Body of pancreas (tissue), 4 donors: ENCODE measurements around the gene GPR108. TPM values are rescaled to one million over a fixed set of nuclear protein-coding genes. Genes with fewer than 3 reads are reported as not detected.

ENCODE experiments used
- ATAC-seq: fragments of 150-250 bp; one replicate; pipeline ENCODE4 v1.9.1; 2016
- DNase-seq, 4 donors: peaks; one replicate each; pipeline ENCODE4 v3.0.0-alpha.2; 2019
- H3K27ac ChIP-seq, 4 donors: fragments of 200-600 bp; sonication (generic); 1 replicate in 3 of 4; 2 replicates in 1 of 4; pipeline versions ENCODE4 v1.5.1 to v1.6.1; 2016 to 2019; ENCODE audit warnings: mild to moderate bottlenecking in 1 of 4, mixed read lengths in 1 of 4, moderate library complexity in 1 of 4
- H3K27me3 ChIP-seq, 2 donors: fragments of 200-600 bp; sonication (generic); one replicate each; pipeline ENCODE4 v1.6.0; 2016; ENCODE audit warnings: mild to moderate bottlenecking in 1 of 2
- H3K36me3 ChIP-seq, 2 donors: fragments of 200-600 bp; sonication (generic); replicated peaks in 1 of 2; 2 replicates each; pipeline ENCODE4 v1.5.1; 2016; ENCODE audit warnings: low read depth in 2 of 2; ENCODE audit not compliant: insufficient read depth in 1 of 2
- H3K4me1 ChIP-seq: fragments of 200-600 bp; sonication (generic); one replicate; pipeline ENCODE4 v1.6.0; 2016
- H3K4me3 ChIP-seq, 2 donors: fragments of 200-600 bp; sonication (generic); 1 replicate in 1 of 2; 2 replicates in 1 of 2; pipeline ENCODE4 v1.5.1; 2016 to 2019
- H3K9me3 ChIP-seq, 3 donors: fragments of 200-600 bp; sonication (generic); 1 replicate in 2 of 3; 2 replicates in 1 of 3; pipeline ENCODE4 v1.5.1; 2016
- POLR2A ChIP-seq, 3 donors: fragments of 450-650 bp; IDR thresholded peaks; one replicate each; pipeline ENCODE4 v1.6.1; 2016; ENCODE audit warnings: antibody characterized with exemption in 3 of 3, mild to moderate bottlenecking in 2 of 3
- WGBS, 2 donors: methylation state at CpG; one replicate each; pipeline ENCODE4 v1.1.5; 2017; 5-methylcytosine and 5-hydroxymethylcytosine counted together
- intact Hi-C: fragments of 100-400 bp; cut with DNase I; formaldehyde crosslinking; loops from one replicate; pipeline ENCODE4 v1.15.1; 2023
- total RNA-seq, 2 donors: library from RNA; depleted of rRNA; stranded (reverse); fragments of >200 nt; gene quantifications; one replicate each; pipeline ENCODE4 v1.1.0, GENCODE V29; 2016
- TF ChIP-seq, protein P1 (sequence below), 7 experiments: fragments of 450-650 bp in 4 of 7; fragments of 200-600 bp in 3 of 7; sonication (generic) in 3 of 7; IDR thresholded peaks; one replicate each; pipeline ENCODE4 v1.5.1; 2016 to 2019; ENCODE audit warnings: antibody characterized with exemption in 7 of 7

Gene GPR108
- total RNA-seq, 2 donors from 2014 or later = 68.2 to 75.8 TPM

DNA sequence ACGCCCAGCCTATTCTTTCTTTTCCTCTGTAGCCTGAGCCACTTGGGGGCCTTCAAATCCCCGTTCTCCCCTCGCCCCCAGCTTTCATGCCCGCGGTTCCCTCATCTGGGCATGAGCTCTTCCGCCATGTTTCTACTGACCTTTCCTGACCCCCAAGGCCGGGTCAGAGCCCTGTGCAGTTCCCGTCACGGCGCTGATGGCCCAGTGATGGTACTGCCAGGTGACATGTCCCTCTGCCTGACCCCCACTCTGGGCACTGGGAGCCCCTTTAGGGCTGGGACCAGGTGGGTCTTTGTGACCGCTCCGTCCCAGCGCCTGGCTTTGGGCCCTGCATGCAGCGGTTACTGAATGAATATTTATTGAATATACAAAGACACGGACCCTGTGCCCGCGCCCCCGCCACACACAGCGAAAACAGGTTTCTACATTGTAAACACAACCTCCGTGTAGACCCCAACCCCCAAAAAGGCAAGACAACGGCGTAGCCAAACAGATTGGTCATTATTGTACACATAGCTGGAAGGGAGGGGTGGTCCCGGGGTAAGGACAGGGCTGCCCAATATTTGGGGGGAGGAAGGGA lies 7.7 kb downstream of the GPR108 start:
- DNase-seq = no peak
- WGBS, 2 donors = 80 to 86% methylated on average over 21 to 23 of the region's 23 CpGs
- H3K9me3 ChIP-seq = no peaks in the 10 kb centered on the region
- no peak for TF ChIP-seq POLR2A (IDR thresholded peaks at IDR 0.05)
- TF ChIP-seq, protein P1, sequence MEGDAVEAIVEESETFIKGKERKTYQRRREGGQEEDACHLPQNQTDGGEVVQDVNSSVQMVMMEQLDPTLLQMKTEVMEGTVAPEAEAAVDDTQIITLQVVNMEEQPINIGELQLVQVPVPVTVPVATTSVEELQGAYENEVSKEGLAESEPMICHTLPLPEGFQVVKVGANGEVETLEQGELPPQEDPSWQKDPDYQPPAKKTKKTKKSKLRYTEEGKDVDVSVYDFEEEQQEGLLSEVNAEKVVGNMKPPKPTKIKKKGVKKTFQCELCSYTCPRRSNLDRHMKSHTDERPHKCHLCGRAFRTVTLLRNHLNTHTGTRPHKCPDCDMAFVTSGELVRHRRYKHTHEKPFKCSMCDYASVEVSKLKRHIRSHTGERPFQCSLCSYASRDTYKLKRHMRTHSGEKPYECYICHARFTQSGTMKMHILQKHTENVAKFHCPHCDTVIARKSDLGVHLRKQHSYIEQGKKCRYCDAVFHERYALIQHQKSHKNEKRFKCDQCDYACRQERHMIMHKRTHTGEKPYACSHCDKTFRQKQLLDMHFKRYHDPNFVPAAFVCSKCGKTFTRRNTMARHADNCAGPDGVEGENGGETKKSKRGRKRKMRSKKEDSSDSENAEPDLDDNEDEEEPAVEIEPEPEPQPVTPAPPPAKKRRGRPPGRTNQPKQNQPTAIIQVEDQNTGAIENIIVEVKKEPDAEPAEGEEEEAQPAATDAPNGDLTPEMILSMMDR (IDR thresholded peaks at IDR 0.05) = no peak
- ATAC-seq = no peak
- peaks cover 0 to 8% of the 10 kb centered on the region in 2 donors for H3K36me3 ChIP-seq
- H3K27me3 ChIP-seq = no peaks in the 10 kb centered on the region
- intact Hi-C loops = no loop called here
- peaks cover 39% of the 10 kb centered on the region for H3K4me1 ChIP-seq
- no peak overlapping the region for H3K4me3 ChIP-seq
- peak overlapping the region in 2 of 4 donors; percentile 69 to 86 for H3K27ac ChIP-seq

DNA sequence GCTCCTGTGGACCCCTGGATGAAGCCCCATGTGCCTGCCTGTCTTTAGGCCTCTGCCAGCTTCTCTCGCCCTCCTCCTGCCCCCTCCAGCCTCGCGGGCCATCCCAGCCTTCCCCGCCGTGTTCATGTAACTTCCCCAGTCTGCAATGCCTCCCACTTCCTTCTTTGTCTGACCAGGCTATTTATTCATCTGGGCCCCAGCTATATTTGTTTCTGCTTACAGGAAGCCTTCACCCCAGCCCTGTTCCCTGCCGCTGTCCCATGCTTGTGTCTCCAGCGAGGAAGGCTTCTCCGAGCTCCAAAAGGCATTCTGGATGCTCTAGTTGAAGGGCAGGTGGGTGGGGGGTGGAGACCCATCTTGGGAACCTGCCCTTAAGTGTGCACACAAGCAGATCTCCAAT lies 9.0 kb downstream of the GPR108 start:
- Histone ChIP-seq H3K27me3 (no peaks in the 10 kb centered on the region), H3K27ac (peak overlapping the region in 2 of 4 donors; percentile 6 to 86), H3K4me1 (peaks cover 52% of the 10 kb centered on the region), H3K9me3 (no peaks in the 10 kb centered on the region), H3K4me3 (no peak overlapping the region), H3K36me3 (peaks cover 0 to 6% of the 10 kb centered on the region in 2 donors)
- no peak for ATAC-seq
- DNase-seq = peak in 1 of 4 donors; percentile 53
- WGBS, 2 donors = 42 to 68% methylated on average over 8 of the region's 8 CpGs
- TF ChIP-seq POLR2A (IDR thresholded peaks at IDR 0.05) = no peak
- TF ChIP-seq, protein P1 (IDR thresholded peaks at IDR 0.05) = no peak
- intact Hi-C loops = no loop called here

DNA sequence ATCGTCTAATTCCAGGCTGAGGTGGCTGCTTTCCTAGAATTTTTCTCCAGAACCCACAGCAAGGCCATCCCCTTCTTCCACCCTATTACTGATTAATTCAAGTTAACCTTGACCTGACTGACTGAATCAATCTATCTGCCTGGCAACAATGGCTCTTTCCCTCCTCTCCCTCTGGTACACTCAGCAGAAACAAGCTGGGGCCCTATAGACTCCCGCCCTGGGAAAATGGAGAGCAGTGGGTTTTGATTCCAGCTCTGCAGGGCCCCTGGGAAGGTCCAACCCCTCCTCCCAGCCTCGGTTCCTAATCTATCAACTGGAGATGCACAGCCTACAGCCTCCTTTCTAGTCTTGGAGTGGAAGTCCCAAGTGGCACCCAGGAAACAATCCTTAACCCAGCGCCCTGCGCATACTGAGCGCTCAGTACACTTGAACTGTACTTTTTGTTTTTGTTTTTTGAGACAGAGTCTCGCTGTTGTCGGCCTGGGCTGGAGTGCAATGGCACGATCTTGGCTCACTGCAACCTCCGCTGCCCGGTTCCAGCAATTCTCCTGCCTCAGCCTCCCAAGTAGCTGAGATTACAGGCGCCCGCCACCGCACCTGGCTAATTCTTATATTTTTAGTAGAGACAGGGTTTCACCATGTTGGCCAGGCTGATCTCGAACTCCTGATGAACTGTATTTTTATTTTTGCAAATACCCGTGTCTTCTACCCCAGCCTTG lies 11.7 kb downstream of the GPR108 start:
- Histone ChIP-seq H3K4me1 (peaks cover 79% of the 10 kb centered on the region), H3K36me3 (no peaks in the 10 kb centered on the region), H3K27me3 (no peaks in the 10 kb centered on the region), H3K4me3 (no peak overlapping the region), H3K27ac (peak overlapping the region; percentile 62 to 86 (median 80)), H3K9me3 (no peaks in the 10 kb centered on the region)
- 70 to 81% methylated on average over 16 of the region's 16 CpGs for WGBS, 2 donors
- TF ChIP-seq POLR2A (IDR thresholded peaks at IDR 0.05) = no peak
- TF ChIP-seq, protein P1 (IDR thresholded peaks at IDR 0.05) = no peak
- DNase-seq = peak in 1 of 4 donors; percentile 55
- intact Hi-C loops = no loop called here
- peak; percentile 66 for ATAC-seq

DNA sequence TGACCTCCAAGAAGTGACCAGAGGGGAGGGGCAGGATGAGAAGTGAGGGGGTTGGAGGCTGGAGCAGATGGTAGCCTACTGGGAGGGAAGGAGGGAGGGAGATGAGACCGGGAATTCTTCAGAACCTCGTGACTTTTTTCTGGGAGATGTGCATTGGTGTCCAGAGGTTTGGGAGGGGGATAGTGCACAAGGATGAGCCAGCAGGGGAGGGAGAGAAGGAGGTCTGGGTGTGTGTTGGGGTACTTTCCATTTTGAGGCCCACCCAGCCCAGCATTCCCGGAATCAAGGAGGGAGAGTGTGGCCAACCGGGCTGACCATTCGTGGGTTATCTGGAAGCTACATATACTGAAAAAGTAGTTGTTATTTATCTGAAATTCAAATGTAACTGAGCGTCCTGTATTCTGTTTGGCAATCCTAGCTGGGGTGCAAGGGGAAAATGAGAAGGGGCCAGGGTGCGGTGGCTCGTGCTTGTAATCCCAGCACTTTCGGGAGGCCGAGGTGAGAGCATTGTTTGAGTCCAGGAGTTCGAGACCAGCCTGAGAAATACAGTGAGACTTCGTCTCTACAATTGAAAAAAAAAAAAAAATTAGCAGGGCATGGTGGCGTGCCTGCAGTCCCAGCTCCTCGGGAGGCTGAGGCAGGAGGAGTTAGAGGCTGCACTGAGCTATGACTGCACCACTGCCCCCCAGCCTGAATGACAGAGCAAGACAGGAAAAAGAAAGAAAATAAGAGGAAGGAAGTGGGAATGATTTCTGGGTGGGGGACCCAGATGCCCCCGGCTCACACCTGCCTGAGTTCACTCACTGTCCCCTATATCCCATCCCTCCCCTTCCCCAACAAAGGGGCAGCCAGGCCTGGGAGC lies 12.5 kb downstream of the GPR108 start:
- no peak for ATAC-seq
- no peak for DNase-seq
- Histone ChIP-seq H3K36me3 (no peaks in the 10 kb centered on the region), H3K27ac (peak overlapping the region; percentile 62 to 86 (median 80)), H3K27me3 (no peaks in the 10 kb centered on the region), H3K4me1 (peaks cover 86% of the 10 kb centered on the region), H3K4me3 (no peak overlapping the region), H3K9me3 (no peaks in the 10 kb centered on the region)
- WGBS, 2 donors = 62 to 67% methylated on average over 15 of the region's 15 CpGs
- intact Hi-C loops = no loop called here
- TF ChIP-seq, protein P1 (IDR thresholded peaks at IDR 0.05) = no peak
- TF ChIP-seq POLR2A (IDR thresholded peaks at IDR 0.05) = no peak
